ENCODE results near the gene CHD3. TPM values are rescaled to one million over a fixed set of nuclear protein-coding genes. Genes with fewer than 3 reads are reported as not detected.

Gene CHD3
- total and polyA plus RNA-seq, 2 donors (not counting 3 experiments of a cell fraction or from before 2014, with no cell fraction given) = 102 to 185 TPM

- Histone ChIP-seq H3K9me3 (replicated peaks; ENCODE audit: control insufficient read depth, insufficient read depth, low read length) (no peaks in the 10 kb centered on the region), H4K20me1 (replicated peaks; ENCODE audit: control insufficient read depth, extremely low read depth, insufficient read depth, low read length) (no peaks in the 10 kb centered on the region), H3K4me3 (replicated peaks in 1 of 3; ENCODE audit: insufficient read depth in 1 of 3, low read depth in 1 of 3, low read length in 3 of 3) (no peak overlapping the region), H3K27me3 (ENCODE audit: control insufficient read depth in 2 of 2, insufficient read depth in 2 of 2, low read length in 2 of 2) (no peaks in the 10 kb centered on the region), H3K79me2 (ENCODE audit: control insufficient read depth, insufficient read depth, low read length) (no peaks in the 10 kb centered on the region), H3K27ac (ENCODE audit: insufficient read depth, low read depth, low read length) (no peak overlapping the region), H3K4me1 (ENCODE audit: control insufficient read depth, extremely low read depth, insufficient read depth, low read length) (no peaks in the 10 kb centered on the region), H3K9me1 (replicated peaks; ENCODE audit: control insufficient read depth, extremely low read depth, insufficient read depth, low read length) (no peaks in the 10 kb centered on the region), H2AFZ (ENCODE audit: low read depth, low read length) (no peak overlapping the region), H3K36me3 (ENCODE audit: control insufficient read depth in 2 of 2, extremely low read depth in 1 of 2, insufficient read depth in 2 of 2, low read length in 2 of 2) (peaks cover 24 to 32% of the 10 kb centered on the region in 2 experiments), H3K4me2 (ENCODE audit: insufficient read depth, low read length) (no peak overlapping the region), H3K9ac (replicated peaks; ENCODE audit: extremely low read depth, insufficient read depth, low read length) (no peak overlapping the region)
- BruUV-seq (replicated peaks) = no TSS peak
- ChIA-PET POLR2A (no interaction called here), CTCF (interaction anchor here (1.6 kb wide), 1 partner anchor 129 kb away, joined by 4 read pairs; no protein-coding TSS in a partner anchor)
- no peak for TF ChIP-seq GATA2 (IDR thresholded peaks at IDR 0.05; ENCODE audit: insufficient read depth, insufficient read length, low read depth, low read length)
- no peak for TF ChIP-seq POLR2A (IDR thresholded peaks at IDR 0.05; ENCODE audit: low read depth, low read length)
- no peak for TF ChIP-seq POLR2AphosphoS5 (IDR thresholded peaks at IDR 0.05; ENCODE audit: insufficient read depth, low read depth, low read length)
- no peak for TF ChIP-seq MYC (IDR thresholded peaks at IDR 0.05; ENCODE audit: low read depth, low read length)
- no peak for TF ChIP-seq FOS (IDR thresholded peaks at IDR 0.05; ENCODE audit: borderline replicate concordance, insufficient read depth, low read length)
- TF ChIP-seq MAX (IDR thresholded peaks at IDR 0.05; ENCODE audit: insufficient read depth, insufficient read length) = no peak
- no peak for TF ChIP-seq EZH2 (IDR thresholded peaks at IDR 0.05; ENCODE audit: borderline replicate concordance, low read depth, low read length, severe bottlenecking)
- TF ChIP-seq CTCF (IDR thresholded peaks at IDR 0.05; ENCODE audit: extremely low read depth in 1 of 2, insufficient read depth in 1 of 2, low read depth in 1 of 2, low read length in 2 of 2) = no peak
- TF ChIP-seq JUN (IDR thresholded peaks at IDR 0.05; ENCODE audit: borderline replicate concordance, insufficient read depth, insufficient read length, low read depth) = no peak
- dilution Hi-C loops (cut with MboI; ENCODE audit: extremely low pct_ligation_motif_present, low sequenced_read_pairs) (no loop called here), intact Hi-C loops (cut with micrococcal nuclease) (no loop called here)
- FAIRE-seq = no peak
- no peak for DNase-seq (ENCODE audit: low read depth, low spot score)
Observed at GRCh38 chr17:7945651-7946050, 57.1 kb downstream of the CHD3 start.
